GM18511 (cell line): ENCODE data around the gene FGFBP3.

ENCODE experiments used
- ATAC-seq: cut with Tn5 transposase; IDR thresholded peaks from one replicate; pipeline ENCODE4 v1.9.1; 2021; ENCODE audit warnings: mild to moderate bottlenecking, moderate library complexity; ENCODE audit not compliant: unreplicated experiment

The FGFBP3 gene

DNA sequence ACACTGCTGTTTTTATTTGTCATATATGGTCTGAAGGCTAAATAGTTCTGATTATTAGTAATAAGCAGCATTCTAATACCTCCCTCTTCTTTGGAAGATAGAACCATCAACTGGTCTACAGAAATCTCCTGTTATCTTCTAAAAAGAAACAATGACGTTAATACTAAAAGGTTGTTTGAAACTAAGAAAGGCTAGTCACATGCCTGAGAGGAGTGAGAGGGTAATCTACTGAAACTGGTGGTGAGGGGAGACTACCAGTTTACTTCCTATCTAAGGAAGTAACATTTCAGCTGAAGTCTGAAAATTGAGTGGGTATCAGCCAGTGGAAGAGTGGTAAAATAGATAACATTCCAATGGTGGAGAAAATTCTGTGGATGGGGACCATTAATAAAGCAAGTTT is 48.4 kb downstream of the FGFBP3 start:
- ATAC-seq: no peak

DNA sequence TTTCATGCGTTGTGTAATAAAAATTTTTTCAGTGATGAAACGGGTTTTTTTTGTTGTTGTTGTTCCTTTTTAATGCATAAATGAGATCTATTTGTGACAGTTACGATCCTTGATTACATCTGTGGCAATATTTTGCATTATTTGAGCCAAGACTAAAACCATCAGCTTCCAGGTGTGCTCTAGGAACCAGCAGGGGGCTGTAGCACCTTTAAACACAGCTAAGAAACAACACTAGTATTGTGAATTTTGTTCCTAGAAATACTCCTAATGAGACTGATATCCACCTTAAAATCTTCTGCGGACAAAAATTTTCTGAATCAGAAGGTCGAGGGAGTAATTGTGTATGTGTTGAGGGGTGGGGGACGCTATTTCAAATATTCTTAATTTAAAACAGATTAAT is 52.6 kb downstream of the FGFBP3 start:
- no peak for ATAC-seq
